Measurements from ENCODE around the gene CHRNA4. TPM values are rescaled to one million over a fixed set of nuclear protein-coding genes. Genes with fewer than 3 reads are reported as not detected.

Gene CHRNA4
- total and polyA plus RNA-seq, 3 donors from 2014 or later = 3.3 to 8.3 (median 7.4) TPM

DNA sequence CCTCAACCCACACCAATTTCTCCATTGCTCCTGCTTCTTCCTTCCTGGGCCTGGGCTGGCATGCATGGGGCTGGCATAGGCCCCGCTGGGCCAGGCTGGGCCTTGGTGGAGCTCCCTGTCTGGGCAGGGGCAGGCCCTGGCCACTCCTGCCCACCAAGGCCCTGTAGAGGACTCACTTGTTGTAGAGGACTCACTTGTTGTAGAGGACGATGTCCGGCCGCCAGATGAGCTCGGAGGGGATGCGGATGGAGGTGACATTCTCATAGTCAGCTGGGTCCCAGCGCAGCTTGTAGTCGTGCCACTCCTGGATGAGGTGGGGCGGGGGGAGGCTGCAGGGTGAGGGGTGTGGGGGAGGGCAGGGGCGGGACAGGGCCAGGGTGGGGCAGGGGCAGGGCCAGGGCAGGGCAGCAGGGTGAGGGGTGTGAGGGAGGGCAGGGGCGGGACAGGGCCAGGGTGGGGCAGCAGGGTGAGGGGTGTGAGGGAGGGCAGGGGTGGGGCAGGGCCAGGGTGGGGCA lies 5.3 kb downstream of the CHRNA4 start:
- Histone ChIP-seq H3K4me3 (no peak overlapping the region), H3K4me1 (peaks cover 4% of the 10 kb centered on the region), H3K27ac (no peak overlapping the region), H3K27me3 (no peaks in the 10 kb centered on the region), H3K36me3 (ENCODE audit: low read depth, missing control alignments) (no peaks in the 10 kb centered on the region), H3K9me3 (no peaks in the 10 kb centered on the region)
- TF ChIP-seq, protein P1, sequence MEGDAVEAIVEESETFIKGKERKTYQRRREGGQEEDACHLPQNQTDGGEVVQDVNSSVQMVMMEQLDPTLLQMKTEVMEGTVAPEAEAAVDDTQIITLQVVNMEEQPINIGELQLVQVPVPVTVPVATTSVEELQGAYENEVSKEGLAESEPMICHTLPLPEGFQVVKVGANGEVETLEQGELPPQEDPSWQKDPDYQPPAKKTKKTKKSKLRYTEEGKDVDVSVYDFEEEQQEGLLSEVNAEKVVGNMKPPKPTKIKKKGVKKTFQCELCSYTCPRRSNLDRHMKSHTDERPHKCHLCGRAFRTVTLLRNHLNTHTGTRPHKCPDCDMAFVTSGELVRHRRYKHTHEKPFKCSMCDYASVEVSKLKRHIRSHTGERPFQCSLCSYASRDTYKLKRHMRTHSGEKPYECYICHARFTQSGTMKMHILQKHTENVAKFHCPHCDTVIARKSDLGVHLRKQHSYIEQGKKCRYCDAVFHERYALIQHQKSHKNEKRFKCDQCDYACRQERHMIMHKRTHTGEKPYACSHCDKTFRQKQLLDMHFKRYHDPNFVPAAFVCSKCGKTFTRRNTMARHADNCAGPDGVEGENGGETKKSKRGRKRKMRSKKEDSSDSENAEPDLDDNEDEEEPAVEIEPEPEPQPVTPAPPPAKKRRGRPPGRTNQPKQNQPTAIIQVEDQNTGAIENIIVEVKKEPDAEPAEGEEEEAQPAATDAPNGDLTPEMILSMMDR (IDR thresholded peaks at IDR 0.05) = no peak
- TF ChIP-seq POLR2A (IDR thresholded peaks at IDR 0.05) = no peak
- intact Hi-C loops (cut with DNase I; ENCODE audit: low total_unique reads) = no loop called here
- no peak for DNase-seq
- WGBS, 2 donors = 91% methylated on average over 9 of the region's 11 CpGs; no CpG with 5 or more reads in 1 of the 2 donors

- H3K4me1 ChIP-seq = peaks cover 4% of the 10 kb centered on the region
- no peaks in the 10 kb centered on the region for H3K36me3 ChIP-seq (ENCODE audit: low read depth, missing control alignments)
- no peaks in the 10 kb centered on the region for H3K27me3 ChIP-seq
- no peak for TF ChIP-seq POLR2A (IDR thresholded peaks at IDR 0.05)
- TF ChIP-seq, protein P1 (IDR thresholded peaks at IDR 0.05) = no peak
- intact Hi-C loops (cut with DNase I; ENCODE audit: low total_unique reads) = no loop called here
- no peak for DNase-seq
- 92 to 97% methylated on average over 12 to 25 of the region's 25 CpGs for WGBS, 2 donors
- no peak overlapping the region for H3K27ac ChIP-seq
- no peak overlapping the region for H3K4me3 ChIP-seq
- no peaks in the 10 kb centered on the region for H3K9me3 ChIP-seq
Measured at GRCh38 chr20:63354636-63355350, 6.4 kb downstream of the CHRNA4 start.

- no peak for DNase-seq
- H3K27me3 ChIP-seq = no peaks in the 10 kb centered on the region
Measured at GRCh38 chr20:63352811-63353221, 8.3 kb downstream of the CHRNA4 start.

DNA sequence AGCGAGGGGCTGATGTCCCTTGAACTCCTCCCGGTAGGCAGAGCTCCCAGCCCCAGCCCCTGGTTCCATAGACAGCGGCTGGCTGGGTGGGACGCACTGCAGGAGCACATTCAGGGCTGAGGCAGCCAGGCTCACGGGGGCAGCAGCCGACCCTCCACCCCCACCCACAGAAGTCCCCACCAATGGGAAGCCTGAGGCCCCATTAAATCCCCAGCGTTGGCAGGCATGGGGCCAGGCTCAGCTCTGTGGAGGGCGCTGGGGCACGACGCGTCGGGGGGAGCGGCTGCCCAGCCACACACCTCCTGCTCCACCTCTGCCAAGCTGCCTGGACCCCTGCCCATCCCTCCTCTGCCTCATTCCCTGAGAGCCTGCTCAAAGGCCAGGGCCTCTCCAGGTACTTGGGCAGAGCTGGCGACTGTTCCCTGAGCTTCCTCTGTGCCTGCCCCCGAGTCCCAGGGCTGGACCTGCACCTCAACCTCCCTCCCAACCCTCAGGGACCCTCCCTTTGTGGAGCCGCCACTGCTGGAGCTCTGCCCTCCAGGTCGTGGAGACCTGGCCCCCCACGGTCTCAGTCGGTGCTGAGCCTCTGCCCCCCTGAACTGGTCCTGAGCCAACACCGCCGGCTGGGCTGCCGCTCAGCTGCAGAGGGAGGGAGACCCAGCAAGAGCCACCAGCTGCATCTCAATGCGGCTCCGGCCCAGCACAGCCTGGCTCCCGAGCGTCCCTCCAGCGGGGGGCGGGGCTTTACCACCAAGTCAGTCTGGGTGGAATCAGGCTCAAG lies 9.1 kb downstream of the CHRNA4 start:
- Histone ChIP-seq H3K9me3 (no peaks in the 10 kb centered on the region), H3K4me1 (peaks cover 4% of the 10 kb centered on the region), H3K4me3 (no peak overlapping the region), H3K27ac (no peak overlapping the region), H3K36me3 (ENCODE audit: low read depth, missing control alignments) (no peaks in the 10 kb centered on the region), H3K27me3 (no peaks in the 10 kb centered on the region)
- TF ChIP-seq, protein P1 (IDR thresholded peaks at IDR 0.05) = no peak
- TF ChIP-seq POLR2A (IDR thresholded peaks at IDR 0.05) = no peak
- 44 to 52% methylated on average over 9 to 19 of the region's 28 CpGs for WGBS, 2 donors
- DNase-seq = no peak
- intact Hi-C loops (cut with DNase I; ENCODE audit: low total_unique reads) = no loop called here

More at GRCh38 chr20:63352811-63353221, 8.3 kb downstream of the CHRNA4 start:
- Histone ChIP-seq H3K9me3 (no peaks in the 10 kb centered on the region), H3K27ac (no peak overlapping the region), H3K4me3 (no peak overlapping the region), H3K4me1 (peaks cover 4% of the 10 kb centered on the region), H3K36me3 (ENCODE audit: low read depth, missing control alignments) (no peaks in the 10 kb centered on the region)
- intact Hi-C loops (cut with DNase I; ENCODE audit: low total_unique reads) = no loop called here
- WGBS, 2 donors = 50 to 57% methylated on average over 6 to 11 of the region's 12 CpGs
- TF ChIP-seq, protein P1 (IDR thresholded peaks at IDR 0.05) = no peak
- TF ChIP-seq POLR2A (IDR thresholded peaks at IDR 0.05) = no peak

Measured in testis (tissue), 3 donors.